K562 (cell line): ENCODE measurements around the gene MPST. TPM values are rescaled to one million over a fixed set of nuclear protein-coding genes. Genes with fewer than 3 reads are reported as not detected.

ENCODE experiments used
- ATAC-seq: fragments of 200-7000 bp; cut with Tn5 transposase; 3 replicates; pipeline ENCODE4 v1.9.1; 2020; ENCODE audit warnings: moderate library complexity
- BruUV-seq: library from RNA; stranded (reverse); fragments of 400-500 nt; replicated peaks from 2 replicates; lab custom pipeline; 2021; lab: Mats Ljungman, UMichigan
- CTCF ChIA-PET: fragments of 300-600 bp; formaldehyde crosslinking; extraction: SDS; loops from one replicate; lab custom pipeline; 2021; ENCODE audit warnings: low intra/inter-chr PET ratio; lab: Yijun Ruan, JAX
- POLR2A ChIA-PET: fragments of 300-600, 350-650 bp; sonication (Branson Sonifier 250); formaldehyde crosslinking; extraction: SDS; loops from one replicate; lab custom pipeline; 2021; ENCODE audit warnings: antibody characterized with exemption, inconsistent platforms; lab: Yijun Ruan, JAX
- DNase-seq, 4 experiments: peaks; one replicate each; pipeline versions ENCODE4 v3.0.0 to v3.0.0-alpha.2; 2011 to 2018; ENCODE audit warnings: low spot score in 3 of 4, mixed read lengths in 3 of 4; ENCODE audit errors: extremely low read depth in 1 of 4
- FAIRE-seq: peaks from 2 replicates; lab custom pipeline; 2011; peaks lifted over from hg19 to GRCh38; lab: Jason Lieb, UNC
- H2AFZ ChIP-seq: 2 replicates; pipeline ENCODE4 v1.6.0; 2011; ENCODE audit warnings: low read depth, low read length, control low read depth, inconsistent platforms
- H3K27ac ChIP-seq: fragments of 200-600 bp; 3 replicates; pipeline ENCODE4 v1.8.0; 2011; ENCODE audit warnings: low read depth, mild to moderate bottlenecking, control low read depth, inconsistent platforms, low read length, moderate library complexity, mixed read lengths; ENCODE audit errors: extremely low read depth
- H3K27me3 ChIP-seq, 2 experiments: fragments of 300-600 bp in 1 of 2; 2 replicates in 1 of 2; 3 replicates in 1 of 2; pipeline versions ENCODE4 v1.6.0 to v1.8.0; 2011; ENCODE audit warnings: inconsistent platforms in 2 of 2, low read length in 2 of 2, mild to moderate bottlenecking in 1 of 2, mixed read lengths in 1 of 2, moderate library complexity in 1 of 2; ENCODE audit not compliant: control insufficient read depth in 2 of 2, insufficient read depth in 2 of 2
- H3K36me3 ChIP-seq: fragments of 300-600 bp; 3 replicates; pipeline ENCODE4 v1.8.0; 2011; ENCODE audit warnings: mild to moderate bottlenecking, low read length, inconsistent platforms; ENCODE audit not compliant: control insufficient read depth, insufficient read depth
- H3K4me1 ChIP-seq, 2 experiments: fragments of 200-600 bp in 1 of 2; replicated peaks in 1 of 2; 2 replicates in 1 of 2; 3 replicates in 1 of 2; pipeline versions ENCODE4 v1.5.1 to v1.8.0; 2011; ENCODE audit warnings: inconsistent platforms in 2 of 2, low read length in 2 of 2, mild to moderate bottlenecking in 1 of 2, mixed read lengths in 1 of 2, moderate library complexity in 1 of 2; ENCODE audit not compliant: control insufficient read depth in 2 of 2, insufficient read depth in 2 of 2
- H3K4me2 ChIP-seq: 2 replicates; pipeline ENCODE4 v1.6.1; 2011; ENCODE audit warnings: low read length, control low read depth, inconsistent platforms, mixed read lengths; ENCODE audit not compliant: insufficient read depth
- H3K4me3 ChIP-seq: fragments of 200-600 bp; sonication (generic), shearing (Covaris generic); 2 replicates; pipeline ENCODE4 v1.5.1; 2016; ENCODE audit warnings: control low read depth, inconsistent platforms
- H3K79me2 ChIP-seq: fragments of 200-600 bp; 3 replicates; pipeline ENCODE4 v1.8.0; 2011; ENCODE audit warnings: low read length, inconsistent platforms; ENCODE audit not compliant: control insufficient read depth, insufficient read depth
- H3K9ac ChIP-seq, 2 experiments: 2 replicates each; pipeline versions ENCODE4 v1.6.0 to v1.6.1; 2011; ENCODE audit warnings: low read depth in 2 of 2, low read length in 2 of 2, control low read depth in 1 of 2, inconsistent platforms in 1 of 2, mild to moderate bottlenecking in 1 of 2, mixed read lengths in 1 of 2; ENCODE audit not compliant: insufficient read depth in 1 of 2
- H3K9me1 ChIP-seq: one replicate; pipeline ENCODE4 v1.6.0; 2011; ENCODE audit warnings: inconsistent platforms, mild to moderate bottlenecking, low read length, moderate library complexity; ENCODE audit not compliant: control insufficient read depth, insufficient read depth
- H3K9me3 ChIP-seq: replicated peaks from 2 replicates; pipeline ENCODE4 v1.5.1; 2011; ENCODE audit warnings: low read depth, low read length, inconsistent platforms; ENCODE audit not compliant: control insufficient read depth, insufficient read depth
- H4K20me1 ChIP-seq: replicated peaks from 2 replicates; pipeline ENCODE4 v1.6.1; 2011; ENCODE audit warnings: low read length, inconsistent platforms, mixed read lengths; ENCODE audit not compliant: control insufficient read depth, insufficient read depth
- ADNP ChIP-seq: fragments of 200-800 bp; sonication (Bioruptor generic); IDR thresholded peaks from 2 replicates; pipeline ENCODE4 v1.6.1; 2016; ENCODE audit warnings: missing genetic modification characterization, missing compliant biosample characterization
- ARID1B ChIP-seq: fragments of 450-650 bp; IDR thresholded peaks from 2 replicates; pipeline ENCODE4 v1.6.1; 2016; ENCODE audit warnings: antibody characterized with exemption, mild to moderate bottlenecking, inconsistent platforms
- CXXC5 ChIP-seq: fragments of 250-450 bp; sonication (Bioruptor Pico); IDR thresholded peaks from 2 replicates; pipeline ENCODE4 v1.8.0; 2022; ENCODE audit warnings: inconsistent platforms, mild to moderate bottlenecking, moderate library complexity
- FOXJ2 ChIP-seq: fragments of 200-800 bp; sonication (Bioruptor generic); IDR thresholded peaks from 2 replicates; pipeline ENCODE4 v1.6.1; 2016; ENCODE audit warnings: missing genetic modification characterization, missing compliant biosample characterization
- HDAC2 ChIP-seq: fragments of 450-650 bp; IDR thresholded peaks from 2 replicates; pipeline ENCODE4 v1.6.1; 2016; ENCODE audit warnings: mild to moderate bottlenecking
- HDAC3 ChIP-seq: fragments of 450-650 bp; IDR thresholded peaks from 2 replicates; pipeline ENCODE4 v1.6.1; 2018; ENCODE audit warnings: borderline replicate concordance, mild to moderate bottlenecking, moderate library complexity; ENCODE audit not compliant: partially characterized antibody
- KAT2B ChIP-seq: IDR thresholded peaks from one replicate; pipeline ENCODE4 v1.6.1; 2012; ENCODE audit warnings: low read depth, mild to moderate bottlenecking, control low read depth, inconsistent platforms, low read length, moderate library complexity
- KDM1A ChIP-seq, 2 experiments: fragments of 450-650 bp; IDR thresholded peaks; 2 replicates each; pipeline ENCODE4 v1.6.1; 2016; ENCODE audit warnings: mild to moderate bottlenecking in 2 of 2
- POLR3A ChIP-seq: IDR thresholded peaks from 2 replicates; pipeline ENCODE4 v1.6.1; 2011; ENCODE audit warnings: borderline replicate concordance, mild to moderate bottlenecking, moderate library complexity; ENCODE audit not compliant: insufficient read length, insufficient read depth; ENCODE audit errors: extremely low read depth
- TBP ChIP-seq: optimal IDR thresholded peaks from 2 replicates; pipeline ENCODE3; 2011; ENCODE audit warnings: low read depth, low read length, improper control_type of control experiment
- THRA ChIP-seq: fragments of 450-650 bp; IDR thresholded peaks from 2 replicates; pipeline ENCODE4 v1.6.1; 2017; ENCODE audit warnings: mild to moderate bottlenecking, moderate library complexity
- THRAP3 ChIP-seq: fragments of 450-650 bp; IDR thresholded peaks from 2 replicates; pipeline ENCODE4 v1.6.1; 2016; ENCODE audit warnings: mild to moderate bottlenecking, inconsistent platforms, borderline replicate concordance
- ZNF121 ChIP-seq: sonication (generic); formaldehyde crosslinking; conservative IDR thresholded peaks from 2 replicates; pipeline ENCODE4 v1.8.0; 2022; ENCODE audit warnings: missing genetic modification reagents
- WGBS: fragments of 100-300 bp; shearing (Covaris generic); methylation state at CpG from one replicate; pipeline ENCODE4 v1.1.6; 2016; ENCODE audit warnings: low coverage, mixed read lengths; ENCODE audit not compliant: insufficient coverage; ENCODE audit errors: missing lambda C conversion rate; 5-methylcytosine and 5-hydroxymethylcytosine counted together
- in situ Hi-C: fragments of 300-500 bp; cut with MboI; formaldehyde crosslinking; loops from 4 replicates; pipeline ENCODE4 v1.15.0; 2018; ENCODE audit warnings: inconsistent platforms, mixed read lengths
- intact Hi-C: fragments of 100-400 bp; cut with micrococcal nuclease; formaldehyde crosslinking; loops from 2 replicates; pipeline ENCODE4 v1.14.2; 2022
- polyA plus RNA-seq, 8 experiments: library from polyadenylated mRNA; depleted of rRNA in 4 of 8; stranded (reverse) in 5 of 8; unstranded in 3 of 8; fragments of >200 nt; fragmentation: Nextera tagmentation in 2 of 8; fragmentation: Illumina TruSeq in 1 of 8; extraction: Ambion mirVana in 2 of 8; extraction: Trizol in 1 of 8; gene quantifications; 2 replicates each; pipeline versions ENCODE4 v1.2.1 to v1.2.3, GENCODE V29; 2011 to 2014; ENCODE audit warnings: inconsistent platforms in 1 of 8, missing spikeins in 1 of 8
- total RNA-seq, 7 experiments: library from RNA; depleted of rRNA in 6 of 7; stranded (reverse); fragments of >200 nt in 6 of 7; fragmentation: Illumina TruSeq in 2 of 7; extraction: Trizol in 2 of 7; gene quantifications; 2 replicates each; pipeline versions ENCODE4 v1.2.1 to v1.2.3, GENCODE V29; 2011 to 2021; ENCODE audit warnings: low replicate concordance in 1 of 7
- TF ChIP-seq, protein P1 (sequence below): sonication (generic); formaldehyde crosslinking; IDR thresholded peaks from 2 replicates; pipeline ENCODE4 v1.8.1; 2023; ENCODE audit warnings: mild to moderate bottlenecking, missing genetic modification reagents

The MPST gene
- total and polyA plus RNA-seq, 9 of the 15 experiments (the other 6 are each of a cell fraction or from before 2014, with no cell fraction given): 0.65 to 104 (median 24.3) TPM

- FAIRE-seq (peak; percentile 81), ATAC-seq (peak; percentile 51), DNase-seq (peak in 2 of 4 experiments; percentile 50 to 77)
- Histone ChIP-seq H3K4me3 (no peak overlapping the region), H3K79me2 (peaks cover 38% of the 10 kb centered on the region), H3K9ac (no peak overlapping the region; a peak in 1 of 4 replicates), H2AFZ (no peak overlapping the region), H3K4me2 (peak overlapping the region; percentile 18; the same call in 1 of the 2 replicates), H3K9me1 (peaks cover 2% of the 10 kb centered on the region), H4K20me1 (peaks cover 6% of the 10 kb centered on the region), H3K27ac (peak overlapping the region; percentile 31), H3K27me3 (no peaks in the 10 kb centered on the region), H3K9me3 (no peaks in the 10 kb centered on the region), H3K36me3 (peaks cover 21% of the 10 kb centered on the region; the same call in 2 of the 3 replicates), H3K4me1 (peaks cover 29 to 46% of the 10 kb centered on the region in 2 experiments; a peak in 4 of 5 replicates)
- CTCF ChIA-PET: interaction anchor here (0.8 kb wide), 1 partner anchor 39 kb away, joined by 3 read pairs; no protein-coding TSS in a partner anchor
- WGBS: 44% methylated on average over 11 of the region's 14 CpGs
- POLR2A ChIA-PET: interaction anchor here (0.7 kb wide), 1 partner anchor 18 kb away, joined by 3 read pairs; no protein-coding TSS in a partner anchor
- intact Hi-C loops: no loop called here
- in situ Hi-C loops: no loop called here
- no TSS peak for BruUV-seq
- no peak for TF ChIP-seq HDAC3
- TF ChIP-seq HDAC2: 0 out of 2 replicates have a peak, but pooled peaks have one; percentile 73
- peak; percentile 28; the same call in 1 of the 2 replicates for TF ChIP-seq CXXC5 (CRISPR knock-in tag)
- peak; percentile 57 for TF ChIP-seq POLR3A
- TF ChIP-seq THRAP3: no peak
- TF ChIP-seq FOXJ2 (tag): no peak
- TF ChIP-seq ZNF121 (CRISPR knock-in tag): 0 out of 2 replicates have a peak, but pooled peaks have one; percentile 4
- TF ChIP-seq THRA: no peak
- peak; percentile 94 for TF ChIP-seq ADNP (tag)
- peak; percentile 93 for TF ChIP-seq TBP
- TF ChIP-seq ARID1B: peak; percentile 12; the same call in 1 of the 2 replicates
- TF ChIP-seq, protein P1, sequence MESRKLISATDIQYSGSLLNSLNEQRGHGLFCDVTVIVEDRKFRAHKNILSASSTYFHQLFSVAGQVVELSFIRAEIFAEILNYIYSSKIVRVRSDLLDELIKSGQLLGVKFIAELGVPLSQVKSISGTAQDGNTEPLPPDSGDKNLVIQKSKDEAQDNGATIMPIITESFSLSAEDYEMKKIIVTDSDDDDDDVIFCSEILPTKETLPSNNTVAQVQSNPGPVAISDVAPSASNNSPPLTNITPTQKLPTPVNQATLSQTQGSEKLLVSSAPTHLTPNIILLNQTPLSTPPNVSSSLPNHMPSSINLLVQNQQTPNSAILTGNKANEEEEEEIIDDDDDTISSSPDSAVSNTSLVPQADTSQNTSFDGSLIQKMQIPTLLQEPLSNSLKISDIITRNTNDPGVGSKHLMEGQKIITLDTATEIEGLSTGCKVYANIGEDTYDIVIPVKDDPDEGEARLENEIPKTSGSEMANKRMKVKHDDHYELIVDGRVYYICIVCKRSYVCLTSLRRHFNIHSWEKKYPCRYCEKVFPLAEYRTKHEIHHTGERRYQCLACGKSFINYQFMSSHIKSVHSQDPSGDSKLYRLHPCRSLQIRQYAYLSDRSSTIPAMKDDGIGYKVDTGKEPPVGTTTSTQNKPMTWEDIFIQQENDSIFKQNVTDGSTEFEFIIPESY (CRISPR knock-in tag): 0 out of 2 replicates have a peak, but pooled peaks have one; percentile 35
- no peak for TF ChIP-seq KAT2B
- TF ChIP-seq KDM1A (IDR thresholded peaks at IDR 0.05): peak; percentile 60 to 87; a peak in 3 of 4 replicates
These were observed 3.2 kb upstream of the MPST start for GRCh38 chr22:37016134-37016910.
